GM19099 (cell line): Measurements from ENCODE around the gene SLC16A9.

Experiments
- POLR2A ChIP-seq: IDR thresholded peaks from 3 replicates; pipeline ENCODE4 v1.6.1; 2011; ENCODE audit warnings: low read depth; ENCODE audit not compliant: insufficient read length; ENCODE audit errors: extremely low read depth

Gene SLC16A9

DNA sequence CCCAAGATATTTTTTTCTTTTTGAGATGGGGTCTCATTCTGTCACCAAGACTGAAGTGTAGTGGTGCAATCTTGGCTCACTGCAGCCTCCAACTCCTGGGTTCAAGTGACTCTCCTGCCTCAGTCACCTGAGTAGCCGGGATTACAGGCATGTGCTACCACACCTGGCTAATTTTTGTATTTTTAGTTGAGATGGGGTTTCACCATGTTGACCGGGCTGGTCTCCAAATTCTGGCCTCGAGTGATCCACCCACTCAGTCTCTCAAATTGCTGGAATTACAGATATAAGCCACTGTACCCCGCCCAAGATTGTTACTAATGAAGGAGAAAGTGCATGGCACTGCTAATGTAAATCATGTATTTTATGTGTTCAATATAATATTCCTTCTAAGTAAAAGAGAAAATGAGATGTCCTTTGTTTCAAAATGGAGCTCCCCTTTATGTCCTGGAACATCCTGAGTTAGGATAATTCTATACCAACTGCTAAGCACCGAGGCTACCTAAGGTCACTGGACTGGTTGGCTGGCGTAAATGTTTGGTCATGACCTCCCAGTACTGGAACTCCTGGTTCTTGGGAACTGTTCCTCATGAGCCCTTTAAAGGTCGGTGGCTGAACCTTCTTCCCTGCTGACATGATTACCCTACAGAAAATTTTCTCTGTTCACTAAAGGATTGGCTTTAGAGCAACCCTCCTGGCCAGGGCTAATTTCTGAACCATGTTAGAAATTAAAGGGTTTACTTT lies 59.9 kb downstream of the SLC16A9 start:
- no peak for TF ChIP-seq POLR2A

DNA sequence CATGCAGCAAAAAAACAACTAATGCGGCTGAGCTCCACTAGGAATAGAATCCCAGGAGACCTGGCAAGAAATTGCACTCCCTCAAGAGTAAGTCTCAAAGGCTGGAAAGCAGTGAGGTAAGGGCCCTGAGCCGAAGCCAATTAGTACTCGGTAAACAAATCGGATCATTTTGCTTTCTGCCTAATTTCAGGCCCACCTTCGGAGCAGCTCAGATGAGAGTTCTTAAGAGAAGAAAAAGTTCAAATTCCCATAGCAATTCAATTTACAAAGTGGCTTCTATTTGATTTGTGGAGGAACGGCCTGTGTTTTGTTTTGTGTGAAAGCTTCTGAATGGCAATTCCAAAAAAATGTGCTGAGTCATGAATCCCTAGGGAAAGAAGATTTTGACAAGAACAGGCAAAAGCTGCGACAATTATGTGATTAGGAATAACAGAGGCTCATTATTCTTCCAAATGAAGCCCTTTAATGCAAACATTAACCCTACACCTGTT lies 60.9 kb downstream of the SLC16A9 start:
- no peak for TF ChIP-seq POLR2A

DNA sequence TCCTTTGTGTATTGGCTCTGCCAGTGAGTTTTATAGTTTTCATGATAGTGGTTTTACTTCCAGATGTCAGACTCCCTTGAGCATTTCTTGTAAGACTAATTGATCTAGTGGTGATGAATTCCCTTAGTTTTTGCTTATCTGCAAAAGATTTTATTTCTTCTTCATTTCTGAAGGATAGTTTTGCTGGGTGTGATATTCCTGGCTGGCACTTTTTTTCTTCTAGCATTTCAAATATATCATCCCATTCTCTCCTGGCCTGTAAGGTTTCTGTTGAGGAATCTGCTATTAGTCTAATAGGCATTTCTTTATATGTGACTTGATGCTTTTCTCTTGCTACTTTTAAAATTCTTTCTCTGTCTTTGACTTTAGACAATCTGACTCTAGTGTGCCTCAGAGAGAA lies 64.8 kb downstream of the SLC16A9 start:
- TF ChIP-seq POLR2A, result no peak

DNA sequence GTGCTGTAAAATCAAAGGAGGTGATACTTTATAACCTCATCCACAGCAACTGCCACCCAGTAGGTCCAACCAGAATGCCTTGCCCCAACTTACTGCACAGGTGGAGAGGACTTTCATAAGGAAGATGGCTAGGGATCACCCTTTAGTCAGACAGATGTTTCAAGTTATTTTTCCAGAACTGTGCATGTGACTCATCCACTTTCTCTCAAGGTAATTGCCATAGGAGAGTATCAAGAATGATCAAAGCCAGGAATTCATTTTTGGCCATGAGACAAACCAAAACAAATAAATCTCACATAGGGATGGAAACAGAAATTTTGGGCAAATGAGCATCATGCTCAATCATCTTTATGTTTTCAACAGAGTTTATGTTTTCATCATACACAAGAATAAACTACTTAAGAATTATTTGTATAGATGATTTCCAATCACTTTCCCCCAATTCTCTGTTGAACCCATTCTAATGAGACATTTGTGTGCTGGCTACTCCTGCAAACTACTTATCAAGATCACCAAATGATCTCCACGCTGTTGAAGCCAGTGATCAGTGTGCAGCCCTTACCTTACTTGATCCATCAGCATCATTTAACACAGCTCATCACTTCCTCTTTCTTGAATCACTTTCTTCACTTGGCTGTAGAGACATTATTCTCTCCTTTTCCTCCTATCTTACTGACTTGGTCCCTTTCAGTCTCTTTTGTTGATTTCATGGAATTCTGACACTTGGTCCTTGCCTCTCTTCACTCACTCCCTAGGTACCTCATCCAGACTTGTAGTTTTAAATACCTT lies 74.0 kb downstream of the SLC16A9 start:
- no peak for TF ChIP-seq POLR2A

DNA sequence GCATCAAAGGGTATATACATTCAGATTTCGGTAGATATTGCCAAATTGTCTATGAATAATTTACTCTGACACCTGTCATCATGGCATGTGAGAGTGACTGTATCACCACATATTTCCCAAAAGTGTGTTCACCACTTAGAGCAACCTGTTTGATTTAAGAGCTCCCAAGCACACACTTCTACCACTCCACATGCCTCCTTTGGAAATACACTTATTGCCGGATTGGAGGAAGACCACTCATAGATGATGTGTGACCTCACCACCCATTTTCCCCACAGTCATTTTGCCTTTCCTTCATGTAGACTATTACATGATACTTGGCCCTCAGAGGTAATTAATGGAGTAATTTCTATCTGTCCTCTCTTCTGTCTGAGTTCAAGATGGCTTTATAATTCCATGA lies 75.5 kb downstream of the SLC16A9 start:
- TF ChIP-seq POLR2A, result no peak

DNA sequence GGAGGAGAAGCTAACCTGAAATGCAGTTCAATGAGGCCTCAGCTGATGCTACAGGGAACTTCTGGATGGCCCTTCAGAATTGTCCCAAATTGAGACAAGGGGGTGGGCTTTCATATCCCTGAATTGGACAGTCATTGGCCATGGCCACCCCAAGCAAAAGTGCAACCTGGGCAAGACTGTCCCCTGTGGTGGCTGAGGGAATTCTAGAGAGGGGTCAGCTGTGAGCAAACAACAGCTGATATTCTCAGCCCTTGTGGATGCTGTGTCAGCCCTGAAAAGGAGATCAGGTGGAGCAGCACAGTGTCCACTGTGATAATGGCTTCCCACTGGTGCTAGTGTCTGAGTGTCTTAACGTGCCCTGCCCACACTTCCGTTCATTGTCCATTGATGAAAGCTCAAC lies 76.6 kb downstream of the SLC16A9 start:
- no peak for TF ChIP-seq POLR2A

DNA sequence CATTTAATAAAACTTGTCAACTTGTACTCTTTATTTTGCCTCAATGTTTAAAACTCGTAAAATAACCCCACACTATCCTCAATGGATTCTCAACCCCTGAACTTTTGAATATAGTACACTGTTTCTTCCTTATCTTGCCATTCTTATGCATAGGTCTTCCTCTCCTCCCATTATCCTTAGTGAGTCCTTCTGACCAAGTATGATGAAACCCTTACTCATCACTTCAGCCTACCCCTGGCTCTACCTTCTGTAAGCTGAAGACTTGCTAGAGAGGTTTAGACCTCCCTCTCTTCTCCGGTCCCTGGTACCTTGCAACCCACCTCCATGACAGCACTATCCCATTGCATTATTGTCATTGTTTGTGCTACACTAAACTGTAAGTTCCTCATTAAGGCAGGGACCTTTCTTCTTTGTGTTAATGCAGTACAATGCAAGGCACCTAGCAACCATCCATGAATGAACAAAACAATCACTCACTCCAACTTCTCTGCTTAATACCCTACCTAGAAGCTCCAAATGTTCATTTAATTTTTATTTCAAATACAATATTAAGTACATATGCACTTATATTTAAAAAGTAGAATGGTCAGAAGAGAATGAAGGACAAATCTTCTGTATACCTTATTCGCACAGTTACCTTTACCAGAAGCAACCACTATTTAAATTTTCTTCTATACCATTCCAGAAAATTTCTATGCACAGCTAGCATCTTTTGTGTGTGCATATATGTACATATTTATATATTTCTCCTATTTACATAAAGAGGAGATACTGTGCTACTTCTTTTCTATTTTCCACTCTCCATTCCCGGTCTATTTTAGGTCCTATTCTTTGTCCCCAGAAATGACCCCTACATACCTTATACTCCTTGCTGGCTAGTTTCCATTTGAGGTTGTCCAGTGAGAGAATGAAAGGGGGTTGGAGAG lies 77.5 kb downstream of the SLC16A9 start:
- no peak for TF ChIP-seq POLR2A

DNA sequence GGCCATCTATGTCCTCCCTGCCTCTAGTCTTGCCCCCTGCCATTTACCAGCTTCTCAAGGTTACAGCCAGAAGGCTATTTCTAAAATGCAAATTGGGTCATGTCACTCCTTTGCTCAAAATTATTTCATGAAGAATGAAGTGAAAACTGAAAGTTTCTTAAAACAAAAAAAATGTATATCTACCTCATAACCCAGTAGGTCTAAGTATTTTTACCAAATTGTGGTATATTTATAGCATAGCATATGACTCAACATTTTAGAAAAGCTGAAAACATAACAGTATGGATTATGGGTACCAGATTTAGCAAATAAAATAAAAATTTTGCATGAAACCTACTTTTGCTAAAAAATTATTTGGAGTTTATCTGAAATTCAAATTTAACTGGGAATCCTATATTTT lies 78.4 kb downstream of the SLC16A9 start:
- TF ChIP-seq POLR2A, result no peak

DNA sequence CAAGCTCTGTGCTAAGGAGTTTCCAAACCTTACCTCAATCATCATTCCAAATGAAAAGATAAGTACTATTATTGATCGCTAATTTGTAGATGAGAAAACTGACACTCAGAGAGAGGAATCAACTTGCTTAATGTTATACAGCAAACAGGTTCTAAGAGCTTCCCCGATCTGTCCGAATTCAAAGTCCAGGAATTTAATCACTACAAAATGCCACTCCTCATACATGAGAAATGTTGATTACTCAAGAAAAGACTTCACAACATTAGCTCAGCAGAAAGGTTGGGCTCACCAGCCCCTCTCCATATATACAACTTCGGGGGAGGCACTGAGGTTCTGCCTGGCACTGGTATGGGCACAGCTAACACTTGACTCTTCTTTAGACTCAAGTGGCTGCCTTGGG lies 80.7 kb downstream of the SLC16A9 start:
- no peak for TF ChIP-seq POLR2A

DNA sequence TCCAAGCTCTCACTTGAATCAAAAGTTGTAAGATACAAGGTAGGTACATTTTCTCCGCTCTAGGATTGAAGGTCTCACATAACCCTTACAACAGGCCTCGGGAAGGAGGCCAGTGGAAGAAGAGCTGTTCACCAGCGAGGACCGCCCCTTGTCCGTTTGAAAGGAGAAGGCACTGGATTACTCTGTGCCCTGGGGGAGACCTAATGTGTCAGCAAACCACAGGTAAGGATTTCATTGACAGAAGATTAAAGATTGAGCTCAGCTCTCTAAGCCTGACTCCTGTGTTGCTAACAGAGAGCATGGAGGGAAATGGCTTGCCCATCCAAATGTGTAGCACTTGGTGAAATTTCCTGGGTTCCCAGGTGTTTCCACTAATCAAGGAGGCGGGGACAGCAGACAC lies 81.2 kb downstream of the SLC16A9 start:
- no peak for TF ChIP-seq POLR2A

DNA sequence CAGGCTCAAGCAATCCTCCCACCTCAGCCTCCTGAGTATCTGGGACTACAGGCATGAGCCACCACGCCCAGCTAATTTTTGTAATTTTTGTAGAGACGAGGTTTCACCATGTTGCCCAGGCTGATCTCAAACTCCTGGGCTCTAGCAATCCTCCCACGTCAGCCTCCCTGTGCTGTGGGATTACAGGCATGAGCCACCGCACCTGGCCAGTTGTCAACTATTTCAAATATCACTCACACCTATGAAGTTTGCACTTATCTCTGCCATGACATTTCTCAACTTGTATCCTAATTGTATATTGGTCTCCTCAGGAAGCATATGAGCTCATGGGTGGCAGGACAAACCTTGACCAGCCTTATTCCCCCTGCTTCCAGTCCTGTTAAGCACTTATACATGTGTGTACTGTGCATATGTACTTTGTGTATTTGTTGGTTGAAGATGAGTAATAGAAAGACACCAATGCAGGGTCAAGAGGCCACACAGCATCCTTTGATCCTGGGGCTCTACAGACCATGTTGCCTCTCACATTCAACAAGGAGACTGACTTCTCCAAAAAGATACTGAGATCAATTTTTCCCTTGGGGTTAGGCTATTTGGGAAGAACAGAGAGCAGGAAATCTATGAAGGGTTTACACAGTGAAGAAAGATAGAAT lies 82.2 kb downstream of the SLC16A9 start:
- no peak for TF ChIP-seq POLR2A

DNA sequence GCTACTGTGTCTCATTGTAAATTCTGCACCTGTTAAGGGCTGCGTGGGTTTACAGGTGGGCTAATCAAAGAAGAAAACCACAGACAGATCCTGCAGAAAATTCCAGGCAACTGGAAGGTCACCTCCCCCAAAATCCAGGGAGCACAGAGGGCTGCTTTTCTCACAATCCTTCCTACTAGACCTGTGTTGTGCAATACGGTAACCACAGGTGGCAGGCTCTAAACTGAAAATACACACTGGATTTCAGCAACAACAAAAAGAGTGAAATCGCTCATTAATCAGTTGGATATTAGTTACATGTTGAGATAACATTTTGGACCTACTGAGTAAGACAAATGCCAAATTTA lies 83.2 kb downstream of the SLC16A9 start:
- no peak for TF ChIP-seq POLR2A

DNA sequence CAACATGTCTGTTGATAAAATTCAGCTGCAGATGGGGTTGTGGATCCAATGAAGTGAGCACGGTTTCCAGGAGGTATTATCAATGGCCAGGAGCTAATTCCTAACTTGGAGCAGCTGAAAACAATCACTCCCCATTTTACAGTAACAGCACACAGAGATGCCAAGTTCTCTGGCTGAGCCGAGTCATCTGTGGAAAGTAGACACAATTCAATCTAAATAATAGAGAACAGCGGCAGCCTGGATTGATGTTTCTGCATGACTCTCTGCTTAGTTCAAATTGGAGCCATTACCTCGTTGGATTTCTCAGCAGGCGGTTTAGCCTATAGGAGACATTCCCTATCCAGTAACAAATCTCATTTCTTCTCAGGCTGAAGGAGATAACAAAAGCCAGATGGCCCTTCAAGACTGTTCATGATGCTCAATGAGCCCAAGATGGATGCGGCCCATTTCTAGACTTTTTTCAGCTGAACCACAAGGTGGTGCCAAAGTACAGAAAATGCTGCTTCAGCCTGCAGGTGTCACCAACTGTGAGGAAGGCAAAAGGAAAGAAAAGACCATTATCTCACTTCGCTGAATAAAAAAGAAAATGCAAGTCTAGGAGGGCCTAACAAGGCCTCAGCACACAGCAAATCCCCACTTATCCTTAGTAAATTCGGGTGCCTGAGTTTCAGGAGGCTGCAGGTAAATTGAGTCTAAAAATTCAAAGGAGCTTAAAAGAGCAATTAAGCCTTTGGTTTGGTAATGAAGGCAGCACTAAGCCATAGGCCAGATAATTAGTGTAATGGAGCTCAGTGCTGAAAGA lies 83.7 kb downstream of the SLC16A9 start:
- no peak for TF ChIP-seq POLR2A

DNA sequence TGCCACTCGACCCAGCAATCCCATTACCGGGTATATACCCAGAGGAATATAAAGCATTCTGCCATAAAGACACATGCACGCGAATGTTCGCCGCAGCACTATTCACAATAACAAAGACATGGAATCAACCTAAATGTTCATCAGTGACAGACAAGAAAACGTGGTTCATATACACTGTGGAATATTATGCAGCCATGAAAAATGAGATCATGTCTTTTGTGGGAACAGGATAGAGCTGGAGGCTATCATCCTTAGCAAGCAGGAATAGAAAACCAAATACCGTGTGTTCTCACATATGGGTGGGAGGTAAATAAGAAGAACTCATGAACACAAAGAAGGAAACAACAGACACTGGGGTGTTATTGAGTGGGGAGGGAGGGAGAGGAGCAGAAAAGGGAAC lies 84.7 kb downstream of the SLC16A9 start:
- no peak for TF ChIP-seq POLR2A

DNA sequence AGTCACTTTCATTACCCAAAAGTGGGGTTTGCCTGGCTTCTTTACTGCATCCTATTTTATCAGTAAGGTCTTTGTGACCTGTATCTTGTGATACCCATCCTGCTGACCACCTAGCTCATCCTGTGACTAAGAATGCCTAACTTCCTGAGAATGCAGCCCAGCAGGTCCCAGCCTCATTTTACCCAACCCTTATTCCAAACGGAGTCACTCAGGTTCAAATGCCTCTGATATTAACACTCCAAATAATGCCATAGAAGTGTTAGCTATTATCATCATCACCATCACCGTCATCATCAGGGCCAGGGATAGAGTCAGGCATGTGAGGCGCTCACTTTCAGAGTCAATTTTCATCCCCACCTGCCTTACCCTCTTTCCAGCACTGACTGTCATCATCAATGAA lies 85.5 kb downstream of the SLC16A9 start:
- TF ChIP-seq POLR2A, result no peak
